Suprapubic skin (tissue), 3 donors: Measurements from ENCODE around the gene PLXNC1.

Source experiments
- EP300 ChIP-seq: sonication (generic); formaldehyde crosslinking; IDR thresholded peaks from one replicate; pipeline ENCODE4 v1.6.1; 2017; ENCODE audit warnings: antibody characterized with exemption
- POLR2A ChIP-seq, 2 donors: fragments of 450-650 bp; IDR thresholded peaks; one replicate each; pipeline ENCODE4 v1.6.1; 2017; ENCODE audit warnings: antibody characterized with exemption in 2 of 2, mild to moderate bottlenecking in 2 of 2, moderate library complexity in 2 of 2
- TF ChIP-seq, protein P1 (sequence below), 2 donors: fragments of 200-600 bp in 1 of 2; fragments of 450-650 bp in 1 of 2; sonication (generic) in 1 of 2; IDR thresholded peaks; one replicate each; pipeline ENCODE4 v1.5.1; 2016 to 2019; ENCODE audit warnings: antibody characterized with exemption in 2 of 2, mild to moderate bottlenecking in 1 of 2, moderate library complexity in 1 of 2

DNA sequence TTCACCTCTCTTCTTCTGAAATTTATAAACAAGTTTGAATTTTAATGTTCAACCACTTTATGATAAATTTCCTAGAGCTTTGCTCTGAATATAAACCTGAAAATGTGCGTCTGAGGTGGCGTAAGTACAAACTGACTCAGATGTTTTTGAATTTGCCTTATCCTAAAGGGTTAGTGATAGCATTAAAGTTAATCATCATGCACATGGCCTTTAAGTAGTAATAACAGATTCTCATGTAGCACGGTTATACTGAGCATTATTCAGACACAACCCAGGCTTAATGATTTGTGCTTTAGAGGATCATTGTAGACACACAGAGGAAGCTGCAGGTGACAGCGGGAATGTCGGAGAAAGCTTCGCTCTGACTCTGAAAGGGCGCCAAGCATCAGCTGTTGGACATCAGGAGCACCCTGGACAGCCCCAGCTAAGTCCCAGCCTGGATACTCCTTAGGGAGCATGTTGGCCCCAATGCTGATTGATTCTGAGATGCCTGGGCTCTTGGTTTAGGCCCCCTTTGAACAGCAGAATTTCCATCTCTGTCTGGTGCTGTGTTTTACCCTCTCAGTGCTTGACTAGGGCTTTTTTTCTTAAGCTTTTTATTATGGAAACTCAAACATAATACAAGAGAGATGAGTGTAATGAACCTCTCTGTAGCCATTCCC, 91.1 kb downstream of the PLXNC1 start:
- TF ChIP-seq, protein P1, sequence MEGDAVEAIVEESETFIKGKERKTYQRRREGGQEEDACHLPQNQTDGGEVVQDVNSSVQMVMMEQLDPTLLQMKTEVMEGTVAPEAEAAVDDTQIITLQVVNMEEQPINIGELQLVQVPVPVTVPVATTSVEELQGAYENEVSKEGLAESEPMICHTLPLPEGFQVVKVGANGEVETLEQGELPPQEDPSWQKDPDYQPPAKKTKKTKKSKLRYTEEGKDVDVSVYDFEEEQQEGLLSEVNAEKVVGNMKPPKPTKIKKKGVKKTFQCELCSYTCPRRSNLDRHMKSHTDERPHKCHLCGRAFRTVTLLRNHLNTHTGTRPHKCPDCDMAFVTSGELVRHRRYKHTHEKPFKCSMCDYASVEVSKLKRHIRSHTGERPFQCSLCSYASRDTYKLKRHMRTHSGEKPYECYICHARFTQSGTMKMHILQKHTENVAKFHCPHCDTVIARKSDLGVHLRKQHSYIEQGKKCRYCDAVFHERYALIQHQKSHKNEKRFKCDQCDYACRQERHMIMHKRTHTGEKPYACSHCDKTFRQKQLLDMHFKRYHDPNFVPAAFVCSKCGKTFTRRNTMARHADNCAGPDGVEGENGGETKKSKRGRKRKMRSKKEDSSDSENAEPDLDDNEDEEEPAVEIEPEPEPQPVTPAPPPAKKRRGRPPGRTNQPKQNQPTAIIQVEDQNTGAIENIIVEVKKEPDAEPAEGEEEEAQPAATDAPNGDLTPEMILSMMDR (IDR thresholded peaks at IDR 0.05): no peak
- TF ChIP-seq EP300 (no peak), POLR2A (IDR thresholded peaks at IDR 0.05) (no peak)
